Measurements from ENCODE around the gene GPR151.
"Not testable (repeated sequence)": the region's sequence is repeated elsewhere in the genome, so short reads cannot be mapped to it uniquely, and the experiment has no call there.

Gene GPR151

DNA sequence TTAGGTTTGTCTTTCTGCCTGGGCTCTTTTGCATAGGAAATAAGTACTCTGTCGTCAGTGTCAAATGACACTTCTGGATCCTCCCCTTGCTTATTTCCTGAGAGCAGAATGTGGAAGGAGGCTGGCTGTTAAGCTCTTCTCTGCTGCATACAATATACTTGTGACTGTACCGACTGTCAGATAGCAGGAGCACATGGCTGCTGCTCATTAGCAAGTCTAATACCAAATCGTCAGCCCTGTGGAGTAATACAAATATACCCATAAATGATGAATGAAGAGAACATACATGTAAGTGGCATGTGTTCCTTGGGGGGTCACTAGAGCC lies at the start of gene GPR151:
TSS of gene GPR151 (minus strand) at position 40 of the 325 bp plus-strand sequence. CDS start 77 bp downstream, outside the sequence.
- no peak for DNase-seq (ENCODE audit: low spot score)

DNA sequence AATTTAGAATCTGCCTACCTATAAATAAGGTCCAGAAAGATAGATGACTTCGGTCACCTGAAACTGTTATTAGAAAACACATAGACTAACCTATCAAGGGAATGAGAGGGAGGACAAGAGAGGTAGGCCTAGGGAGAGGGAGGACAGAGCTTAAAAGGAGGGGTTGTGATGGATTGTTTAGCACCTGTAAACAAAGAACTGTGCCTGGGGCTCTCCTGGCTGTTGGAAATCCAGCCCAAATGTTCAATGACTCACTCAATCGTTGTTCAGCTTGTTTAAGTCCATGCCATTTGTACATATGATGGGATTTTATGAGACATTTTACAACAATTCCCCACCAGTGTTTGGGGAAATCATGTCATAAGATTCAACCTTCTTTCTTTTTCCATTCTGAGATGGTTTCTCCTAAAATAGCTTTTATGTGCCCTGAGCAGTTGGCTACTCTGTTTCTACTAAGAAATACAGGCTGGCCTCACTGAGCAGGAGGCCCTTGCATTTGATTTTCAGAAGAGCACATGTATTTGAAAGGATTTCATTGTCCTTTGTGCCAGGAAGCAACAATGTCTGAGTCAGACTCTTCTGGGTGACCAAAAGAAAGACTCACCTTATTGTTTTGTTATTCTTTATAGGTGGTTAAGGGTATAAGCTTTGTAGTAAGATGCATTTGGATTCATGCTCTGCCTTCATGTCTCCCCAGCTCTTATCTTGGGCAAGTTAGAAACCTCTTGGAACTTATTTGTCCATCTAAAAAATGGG lies 48.2 kb upstream of the GPR151 start:
- DNase-seq (ENCODE audit: low spot score), result no peak

DNA sequence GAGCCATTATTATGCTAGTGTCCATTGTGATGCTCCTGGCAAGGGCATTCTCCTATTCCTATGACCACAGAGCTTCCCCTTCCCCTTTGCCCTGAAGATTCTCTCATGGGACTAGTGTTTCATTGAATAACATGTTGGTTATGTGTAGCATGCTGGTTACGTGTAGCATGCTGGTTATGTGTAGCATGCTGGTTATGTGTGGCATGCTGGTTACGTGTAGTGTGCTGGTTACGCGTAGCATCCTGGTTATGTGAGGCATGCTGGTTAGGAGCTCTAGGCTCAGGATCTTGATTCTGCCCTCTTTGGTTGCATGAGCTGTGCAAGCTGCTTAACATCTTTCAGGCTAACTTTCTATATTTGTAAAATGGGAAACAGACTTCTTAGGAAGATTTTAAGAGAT lies 46.5 kb upstream of the GPR151 start:
- no peak for DNase-seq (ENCODE audit: low spot score)

DNA sequence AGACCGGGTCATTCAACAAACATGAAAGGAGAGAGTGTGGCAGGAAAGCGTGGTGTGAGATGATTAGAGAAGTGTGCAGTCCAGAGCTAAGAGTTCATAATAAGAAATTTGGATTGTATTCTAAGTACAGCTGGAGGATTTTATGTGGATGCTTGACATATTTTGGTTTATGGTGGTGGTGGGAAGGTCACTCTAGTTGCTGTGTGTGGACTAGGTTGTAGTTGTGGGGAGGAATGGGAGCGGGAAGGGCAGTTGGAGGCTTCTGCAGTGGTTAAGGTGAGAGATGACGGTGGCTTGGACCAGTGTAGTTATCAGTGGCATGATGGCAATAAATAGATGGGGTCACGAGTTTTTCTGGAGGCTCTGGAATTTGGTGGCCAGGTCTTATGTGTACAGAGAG lies 45.7 kb upstream of the GPR151 start:
- DNase-seq (ENCODE audit: low spot score), result no peak

DNA sequence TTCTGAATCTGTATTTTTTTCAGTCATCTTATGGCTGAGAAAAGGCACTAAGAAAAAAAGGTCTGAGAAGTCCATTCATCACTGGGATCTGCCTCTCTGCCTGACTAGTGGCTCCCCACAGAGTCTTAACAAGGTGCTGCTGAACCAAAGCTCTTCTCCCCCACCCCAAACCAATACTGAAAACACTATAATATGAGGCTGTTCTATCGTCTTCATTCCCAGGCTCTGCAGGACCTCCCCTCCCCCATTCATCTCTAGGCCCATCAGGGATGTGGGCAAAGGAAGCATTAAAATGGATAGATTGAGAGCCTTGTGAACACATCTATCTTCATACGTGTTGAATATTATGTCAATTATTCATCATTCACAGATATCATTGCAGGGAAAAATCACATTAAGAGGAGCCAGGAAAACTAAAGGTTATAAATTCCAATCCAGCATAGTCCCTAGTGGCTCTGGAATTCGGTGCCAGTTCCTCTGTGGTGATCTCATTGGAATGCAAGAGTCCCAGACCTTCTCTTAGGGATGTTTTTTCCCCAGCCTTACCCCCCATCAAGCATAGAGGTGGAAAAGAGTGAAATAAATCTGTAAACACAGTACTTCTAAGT lies 44.3 kb upstream of the GPR151 start:
- no peak for DNase-seq (ENCODE audit: low spot score)

DNA sequence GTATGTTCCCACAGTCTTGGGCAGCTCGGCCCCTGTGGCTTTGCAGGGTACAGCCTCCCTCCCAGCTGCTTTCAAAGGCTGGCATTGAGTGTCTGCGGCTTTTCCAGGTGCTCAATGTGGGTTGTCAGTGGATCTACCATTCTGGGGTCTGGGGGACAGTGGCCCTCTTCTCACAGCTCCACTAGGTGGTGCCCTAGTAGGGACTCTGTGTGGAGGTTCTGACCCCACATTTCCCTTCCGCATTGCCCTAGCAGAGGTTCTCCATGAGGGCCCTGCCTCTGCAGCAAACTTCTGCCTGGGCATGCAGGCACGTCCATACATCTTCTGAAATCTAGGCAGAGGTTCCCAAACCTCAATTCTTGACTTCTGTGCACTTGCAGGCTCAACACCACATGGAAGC lies 40.9 kb upstream of the GPR151 start:
- DNase-seq (ENCODE audit: low spot score), result not testable (repeated sequence)

DNA sequence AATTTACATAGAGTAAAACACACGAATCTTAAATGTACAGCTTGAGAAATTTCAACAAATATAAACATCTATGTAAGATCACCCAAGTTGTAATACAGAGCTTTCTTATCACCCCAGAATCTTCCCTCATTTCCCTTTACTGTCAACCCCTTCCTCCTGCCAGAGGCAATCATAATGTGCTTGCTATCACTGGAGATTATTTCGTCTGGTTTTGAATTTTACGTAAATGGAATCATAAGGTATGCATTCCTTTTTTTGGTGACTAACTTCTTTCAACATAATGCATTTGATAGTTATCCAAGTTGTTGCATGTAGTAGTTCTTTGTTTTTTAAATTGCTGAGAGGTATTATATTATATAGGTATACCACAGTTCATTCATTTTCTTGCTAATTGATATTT lies 37.5 kb upstream of the GPR151 start:
- no peak for DNase-seq (ENCODE audit: low spot score)

DNA sequence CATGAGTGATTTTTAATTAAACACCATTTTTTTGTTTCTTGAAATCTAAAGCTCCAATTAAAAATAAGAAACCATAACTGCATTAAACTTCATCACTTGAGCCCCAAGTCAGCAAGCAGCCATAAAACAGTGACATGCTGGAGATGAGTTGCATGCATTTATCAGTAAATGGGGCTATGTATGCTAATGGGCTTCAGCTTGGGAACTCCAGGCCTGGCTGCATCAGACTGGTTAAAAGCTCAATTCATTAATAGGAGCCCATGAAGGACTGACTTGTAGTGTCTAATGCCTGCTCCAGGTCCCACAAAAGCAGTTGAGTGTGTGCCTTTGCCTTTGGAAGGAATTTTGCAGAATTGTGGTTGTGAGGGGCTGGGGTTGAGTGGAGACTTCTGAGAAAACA lies 33.6 kb upstream of the GPR151 start:
- DNase-seq (ENCODE audit: low spot score), result no peak

DNA sequence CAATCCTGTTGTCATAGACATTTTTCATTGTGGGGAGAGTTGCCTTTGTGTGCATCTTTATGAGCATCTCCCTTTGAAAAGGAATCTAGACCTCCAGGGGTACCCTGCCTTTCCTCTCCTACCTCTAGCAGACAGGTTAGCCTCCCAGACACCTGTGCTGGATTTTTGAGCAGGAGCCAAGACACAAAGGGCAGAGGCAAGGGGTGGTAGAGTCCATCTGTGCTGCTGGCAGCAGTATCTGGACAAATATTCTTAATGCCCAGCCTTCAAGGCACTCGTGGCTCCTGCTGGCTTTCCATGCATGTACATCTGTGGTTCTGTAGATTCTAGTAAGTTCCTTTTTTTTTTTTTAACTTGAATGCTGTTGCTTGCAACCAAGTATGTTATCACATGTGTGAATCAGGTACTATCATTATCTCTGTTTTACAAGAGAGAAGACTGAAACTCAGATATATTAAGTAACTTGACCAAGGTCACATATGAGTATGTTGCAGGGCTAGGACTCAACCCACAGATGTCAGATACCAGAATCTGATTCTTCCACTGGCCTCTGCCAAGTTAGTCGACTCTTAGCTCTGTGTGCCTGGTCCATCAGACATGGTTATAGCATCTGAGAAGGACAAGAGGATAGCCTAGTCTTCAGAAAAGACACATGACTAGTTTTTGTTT lies 32.9 kb upstream of the GPR151 start:
- no peak for DNase-seq (ENCODE audit: low spot score)

DNA sequence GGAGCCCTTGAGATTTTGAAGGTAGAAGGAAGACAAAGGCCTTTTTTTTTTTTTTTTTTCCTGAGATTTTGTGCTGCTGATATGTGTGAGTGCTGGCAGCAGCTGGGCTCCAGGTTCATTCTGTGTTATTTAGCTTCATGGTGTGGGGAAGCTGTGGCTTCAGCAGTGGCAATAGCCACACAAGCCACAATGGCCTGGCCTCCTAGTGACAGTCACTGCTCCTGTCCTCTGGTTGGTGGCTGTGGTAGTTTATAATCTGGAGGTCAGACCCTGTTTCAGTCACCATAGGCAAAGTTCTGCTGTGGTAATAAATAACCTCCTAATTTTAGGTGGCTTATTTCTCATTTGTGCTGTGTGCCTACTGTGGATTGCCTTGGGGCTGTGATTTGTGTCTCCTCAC lies 28.2 kb upstream of the GPR151 start:
- no peak for DNase-seq (ENCODE audit: low spot score)

DNA sequence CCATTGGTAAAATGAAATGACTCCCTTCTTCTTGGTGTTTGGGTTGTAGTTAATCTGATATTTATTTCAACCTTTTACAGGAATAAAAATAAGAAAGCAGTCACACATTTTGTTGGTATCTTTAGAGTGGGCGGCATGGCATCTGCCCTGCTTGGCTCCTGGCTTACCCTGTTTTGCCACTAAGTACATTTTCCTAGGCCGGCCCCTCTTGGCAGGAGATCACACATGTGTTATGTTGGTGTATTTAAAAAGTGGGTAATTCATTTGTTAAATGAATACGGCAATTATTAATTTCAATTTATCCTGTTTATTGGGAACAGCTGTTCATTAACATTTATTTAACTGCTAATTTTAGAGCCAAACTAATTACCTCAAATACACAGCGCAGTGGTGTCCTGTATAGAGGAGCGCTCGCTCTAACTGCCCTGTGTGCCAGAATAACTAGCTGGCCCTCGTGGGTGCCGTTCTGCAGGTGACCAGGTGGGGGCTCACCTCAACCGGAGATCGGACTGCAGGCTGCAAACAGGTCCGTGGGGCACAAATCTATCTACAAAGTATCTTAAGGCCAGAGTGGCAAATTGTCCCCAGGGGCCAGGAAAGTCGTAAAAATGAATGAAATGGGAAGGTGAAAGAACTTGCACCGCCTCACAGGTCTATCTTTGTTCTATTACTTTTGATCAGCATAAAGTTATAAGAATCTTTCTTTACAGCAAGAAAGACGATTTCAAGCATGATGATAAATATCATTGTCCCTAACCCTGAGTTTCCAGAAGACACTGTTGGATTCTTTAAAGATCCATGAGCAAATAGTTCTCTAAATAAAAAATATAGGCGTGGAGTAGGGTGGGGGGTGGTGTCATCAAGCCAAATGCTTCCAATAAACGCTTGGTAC lies 26.2 kb upstream of the GPR151 start:
- peak; percentile 30 for DNase-seq (ENCODE audit: low spot score)

DNA sequence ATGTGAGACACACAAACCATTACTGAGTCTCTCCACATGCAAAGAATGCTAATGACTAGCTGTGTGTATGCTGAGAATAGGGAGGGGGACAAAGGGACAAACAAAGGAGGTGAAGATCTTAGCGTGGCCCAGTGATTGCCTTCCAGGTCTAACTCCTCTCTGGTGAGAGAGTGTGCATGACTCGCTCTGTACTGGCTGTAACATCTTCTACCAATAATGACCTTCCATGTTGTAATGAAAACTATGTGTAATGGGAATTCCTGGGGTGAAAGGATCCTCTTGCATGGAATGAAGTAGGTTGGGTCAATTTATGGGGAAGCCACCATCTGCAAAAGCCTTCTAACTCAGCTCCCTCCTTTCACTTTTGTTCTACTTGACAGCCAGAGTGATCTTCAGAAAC lies 24.4 kb upstream of the GPR151 start:
- no peak for DNase-seq (ENCODE audit: low spot score)

DNA sequence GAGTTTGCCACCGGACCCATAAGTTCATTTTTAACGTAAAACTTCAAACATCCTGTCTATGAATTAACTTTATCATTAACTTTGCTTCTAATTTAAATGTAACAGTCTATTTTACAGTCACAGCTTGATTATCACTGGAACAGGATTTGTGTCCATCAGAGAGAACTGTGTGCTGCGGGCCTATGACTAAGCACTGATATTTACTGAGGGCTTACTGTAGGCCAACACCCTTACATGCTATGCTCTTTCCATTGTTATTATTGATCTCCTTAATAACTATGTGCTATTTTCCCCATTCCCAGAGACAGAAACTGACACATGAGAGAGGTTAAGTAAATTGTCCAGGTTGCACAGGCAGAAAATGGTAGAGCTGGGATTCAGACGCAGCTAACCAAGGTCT lies 24.0 kb upstream of the GPR151 start:
- DNase-seq (ENCODE audit: low spot score), result no peak

DNA sequence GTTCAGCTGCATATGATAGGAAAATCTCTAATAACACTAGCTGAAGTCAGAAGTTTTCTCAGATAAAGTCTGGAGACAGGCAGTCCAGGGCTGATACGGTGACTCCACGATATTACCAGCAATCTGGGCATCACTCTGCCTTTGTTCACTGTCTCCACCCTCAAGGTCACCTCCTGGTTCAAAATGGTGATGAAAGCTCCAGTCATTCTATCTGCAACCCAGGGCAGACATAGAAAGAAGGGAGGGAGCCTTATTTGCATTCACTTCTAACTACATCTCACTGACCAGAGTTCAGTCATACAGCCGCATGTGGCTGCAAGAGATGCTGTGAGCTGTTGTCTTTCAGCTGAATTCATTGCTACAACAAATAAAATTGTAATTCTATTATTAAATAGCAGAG lies 22.4 kb upstream of the GPR151 start:
- DNase-seq (ENCODE audit: low spot score), result no peak

DNA sequence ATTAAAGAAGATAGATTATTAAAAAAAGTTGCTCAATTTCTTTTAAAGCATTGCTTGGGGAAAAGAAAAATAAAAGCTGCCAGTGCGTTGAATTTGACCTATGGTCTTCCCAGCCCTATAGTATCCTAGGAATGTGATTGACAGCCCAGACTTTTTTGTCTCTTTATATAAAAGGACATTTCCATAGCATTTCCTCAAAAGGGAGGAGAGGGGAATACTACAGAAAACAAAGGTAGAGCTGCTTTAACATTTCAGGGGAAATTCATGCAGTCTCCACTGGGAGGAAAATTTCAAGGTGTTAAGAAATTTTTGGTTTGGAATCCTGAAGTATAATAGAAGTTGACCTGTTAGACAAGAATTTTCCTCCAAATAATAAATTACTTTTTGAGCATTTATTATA lies 17.9 kb upstream of the GPR151 start:
- DNase-seq (ENCODE audit: low spot score), result no peak

DNA sequence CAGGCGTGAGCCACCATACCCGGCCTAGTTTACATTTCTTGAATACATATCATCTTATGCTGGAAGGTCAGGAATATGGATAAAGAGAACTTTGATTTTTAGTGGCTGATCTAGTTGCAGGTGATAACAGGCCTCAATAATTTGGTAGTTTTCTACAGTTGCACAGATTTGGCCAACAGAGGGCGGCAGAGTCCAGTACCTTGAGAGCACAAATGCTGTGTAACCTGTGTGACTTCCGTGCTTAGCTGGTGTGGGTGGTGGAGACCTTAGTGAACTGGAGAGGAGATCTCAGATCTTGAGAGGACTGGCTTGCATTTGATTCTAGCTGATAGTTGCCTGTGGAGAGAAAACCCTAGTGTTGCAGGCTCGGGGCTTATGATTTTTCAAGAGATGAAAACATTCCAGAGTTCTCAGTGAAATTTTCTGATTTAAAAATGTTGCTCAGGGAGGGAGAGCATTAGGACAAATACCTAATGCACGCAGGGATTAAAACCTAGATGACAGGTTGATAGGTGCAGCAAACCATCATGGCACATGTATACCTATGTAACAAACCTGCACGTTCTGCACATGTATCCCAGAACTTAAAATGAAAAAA lies 17.4 kb upstream of the GPR151 start:
- peak; percentile 50 for DNase-seq (ENCODE audit: low spot score)

DNA sequence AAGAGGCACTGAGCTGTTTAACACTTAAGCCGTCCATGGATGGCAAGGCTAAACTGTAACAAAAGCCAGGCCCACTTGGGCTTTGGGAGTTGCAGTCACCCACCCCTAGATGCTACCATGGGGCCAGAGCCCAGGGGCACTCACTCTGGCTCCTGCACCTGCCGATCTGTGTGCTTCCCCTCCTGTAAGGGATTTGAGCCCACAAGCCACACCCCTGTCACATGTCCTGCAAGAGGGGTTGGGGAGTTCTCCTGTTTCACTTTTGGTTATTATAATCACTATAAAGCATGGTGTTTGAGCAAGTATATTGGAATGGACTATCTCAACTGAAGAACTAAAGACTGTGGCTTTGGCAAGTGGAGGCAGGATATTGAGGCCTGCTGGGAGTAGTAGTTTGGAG lies 14.0 kb upstream of the GPR151 start:
- no peak for DNase-seq (ENCODE audit: low spot score)

DNA sequence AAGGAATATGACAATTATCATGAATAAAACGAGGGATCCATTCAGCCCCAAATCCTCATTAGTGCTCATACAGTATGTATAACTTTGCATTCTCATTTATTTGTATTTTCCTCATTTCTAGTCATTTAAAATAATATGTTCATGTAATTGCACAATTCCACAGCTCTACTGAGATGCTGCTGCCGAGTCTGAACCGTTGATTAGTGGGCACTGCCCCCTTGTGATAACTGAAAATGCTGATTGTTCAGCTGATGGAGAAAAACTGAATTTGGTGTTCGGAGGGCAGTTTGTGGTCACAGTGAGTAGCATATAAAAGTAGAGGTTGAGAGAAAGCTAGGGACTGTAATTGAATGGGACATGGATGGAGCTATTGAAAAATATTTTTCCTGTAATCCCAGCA lies 12.2 kb upstream of the GPR151 start:
- DNase-seq (ENCODE audit: low spot score), result no peak

DNA sequence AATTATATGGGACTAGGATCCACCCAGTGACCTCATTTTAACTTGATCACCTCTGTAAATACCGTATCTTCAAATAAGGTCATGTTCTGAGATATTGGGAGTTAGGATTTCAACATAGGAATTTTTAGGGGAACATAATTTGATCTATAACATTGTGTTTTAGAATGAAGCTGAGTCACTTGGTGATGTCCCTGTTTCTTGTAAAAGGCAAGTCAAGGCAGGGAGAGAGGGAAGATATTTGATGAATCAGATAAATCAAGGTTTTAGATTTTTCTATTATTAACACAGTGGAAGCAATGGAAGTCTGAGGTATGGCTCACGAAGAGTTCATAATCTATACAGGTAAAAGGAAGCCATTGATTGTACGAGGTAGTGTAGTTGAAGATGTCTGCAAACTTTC lies 11.8 kb upstream of the GPR151 start:
- DNase-seq (ENCODE audit: low spot score), result no peak

DNA sequence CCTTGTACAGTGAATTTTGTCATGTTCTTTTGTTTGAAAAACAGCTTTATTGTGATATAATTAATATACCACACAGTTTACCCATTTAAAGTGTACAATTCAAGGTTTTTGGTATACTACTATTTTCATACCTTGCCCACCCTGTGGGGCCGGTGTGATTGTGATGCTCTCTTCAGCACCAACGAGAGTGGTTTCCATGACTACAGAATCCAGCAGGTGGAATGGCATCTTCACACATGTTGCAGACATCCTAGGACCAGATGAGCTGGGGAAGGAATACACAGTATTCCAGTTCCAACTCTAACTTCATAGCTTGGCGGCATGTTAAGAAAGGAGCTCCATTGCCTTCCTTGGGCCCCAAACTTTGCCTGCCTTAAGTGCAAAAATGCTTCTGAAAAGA lies 7.7 kb upstream of the GPR151 start:
- no peak for DNase-seq (ENCODE audit: low spot score)

DNA sequence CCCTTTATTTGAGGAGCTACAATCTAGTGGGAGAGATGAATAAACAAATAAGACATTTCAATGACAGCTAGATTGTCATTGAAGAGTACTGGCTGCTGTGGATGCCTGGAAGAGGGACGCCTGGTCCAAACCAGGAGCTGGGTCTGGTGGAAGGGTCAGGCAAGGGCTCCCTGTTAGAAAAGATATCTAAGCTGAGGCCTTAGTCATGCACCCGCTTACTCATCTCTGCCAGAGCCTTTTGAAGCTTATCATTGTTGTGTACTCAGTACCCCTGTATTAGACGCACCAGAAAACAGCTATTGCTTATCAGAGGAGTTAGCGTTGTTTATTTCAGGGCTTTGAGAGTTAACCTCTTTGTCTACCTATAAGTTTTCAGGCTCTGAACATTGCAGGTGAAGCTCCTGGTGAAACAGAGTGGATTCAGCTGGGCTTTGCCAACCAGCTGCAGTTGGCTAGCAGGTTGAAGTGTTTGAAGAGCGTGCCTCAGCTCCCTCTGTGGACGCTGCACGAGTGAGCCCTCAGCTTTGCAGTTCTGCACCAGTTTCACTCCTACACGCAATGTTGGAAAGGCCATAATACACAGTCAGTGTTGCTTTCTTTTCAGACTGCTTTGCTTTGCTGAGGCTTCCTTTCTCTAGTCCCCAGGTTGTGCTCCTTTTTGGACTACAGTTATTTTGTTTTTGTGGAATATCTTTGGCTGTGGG lies 5.6 kb upstream of the GPR151 start:
- DNase-seq (ENCODE audit: low spot score), result no peak

DNA sequence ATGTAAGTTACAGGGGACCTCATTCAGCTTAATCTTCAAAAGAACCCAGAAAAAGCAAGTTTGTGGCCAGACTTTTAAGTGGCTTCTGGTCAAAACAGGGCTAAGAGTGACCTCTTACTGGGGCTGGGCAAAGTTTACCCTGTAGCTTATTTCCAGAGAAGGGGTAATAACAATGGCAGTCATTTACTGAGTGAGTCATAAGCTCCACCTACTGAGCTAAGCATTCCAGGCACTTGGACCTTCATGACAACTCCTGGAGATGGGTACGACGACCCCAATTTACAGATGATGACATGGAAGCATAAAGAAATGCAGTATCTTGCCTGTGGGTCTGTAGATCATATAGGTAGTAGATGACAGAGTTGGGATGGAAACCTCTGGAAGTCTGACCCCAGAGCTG lies 4.7 kb upstream of the GPR151 start:
- DNase-seq (ENCODE audit: low spot score), result no peak

All from hematopoietic multipotent progenitor cell treated with erythropoietin and hydrocortisone succinate and interleukin-3 and kit ligand, for 17 days (in vitro differentiated cells).